ENCODE results near the gene OXLD1.
"Not testable (repeated sequence)": the region's sequence is repeated elsewhere in the genome, so short reads cannot be mapped to it uniquely, and the experiment has no call there.

OXLD1 gene

DNA sequence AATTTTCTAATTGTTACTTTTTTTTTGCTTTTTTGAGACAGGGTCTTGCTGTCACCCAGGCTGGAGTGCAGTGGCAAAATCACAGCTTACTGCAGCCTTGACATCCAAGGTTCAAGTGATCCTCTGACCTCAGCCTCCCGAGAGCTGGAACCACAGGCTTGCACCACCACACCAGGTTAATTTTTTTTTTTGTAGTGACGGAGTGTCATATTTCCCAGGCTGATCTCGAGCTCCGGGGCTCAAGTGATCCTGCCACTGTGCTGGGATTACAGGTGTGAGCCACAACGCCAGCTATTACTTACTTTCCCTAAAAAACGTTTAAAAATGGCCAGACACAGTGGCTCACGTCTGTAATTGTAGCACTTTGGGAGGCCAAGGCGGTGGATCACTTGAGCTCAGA is 36.1 kb downstream of the OXLD1 start:
- no peak for DNase-seq (ENCODE audit: extremely low spot score)
- TF ChIP-seq FOXK2 (IDR thresholded peaks at IDR 0.05) (no peak), TARDBP (IDR thresholded peaks at IDR 0.05) (no peak), HDGF (IDR thresholded peaks at IDR 0.05; ENCODE audit: borderline replicate concordance) (no peak), FOXM1 (IDR thresholded peaks at IDR 0.05; ENCODE audit: borderline replicate concordance) (no peak), CTBP1 (IDR thresholded peaks at IDR 0.05; ENCODE audit: borderline replicate concordance) (no peak), L3MBTL2 (conservative IDR thresholded peaks at IDR 0.05) (no peak), ZNF384 (IDR thresholded peaks at IDR 0.05) (no peak), PKNOX1 (IDR thresholded peaks at IDR 0.05) (no peak), LEF1 (IDR thresholded peaks at IDR 0.05; ENCODE audit: borderline replicate concordance) (no peak)
- ChIA-PET POLR2A (no interaction called here), CTCF (interaction anchor here (0.6 kb wide), 1 partner anchor 34 kb away, joined by 5 read pairs; no protein-coding TSS in a partner anchor)

- ChIA-PET CTCF (no interaction called here), POLR2A (interaction anchor here (1.3 kb wide), 1 partner anchor 55 kb away, joined by 3 read pairs; no protein-coding TSS in a partner anchor)
- TF ChIP-seq SP1 (IDR thresholded peaks at IDR 0.05) (no peak), SUZ12 (IDR thresholded peaks at IDR 0.05) (no peak), FOXM1 (IDR thresholded peaks at IDR 0.05; ENCODE audit: borderline replicate concordance) (no peak), NFRKB (IDR thresholded peaks at IDR 0.05) (no peak), L3MBTL2 (conservative IDR thresholded peaks at IDR 0.05) (no peak), LEF1 (IDR thresholded peaks at IDR 0.05; ENCODE audit: borderline replicate concordance) (no peak), ZNF384 (IDR thresholded peaks at IDR 0.05) (no peak), ARNT (IDR thresholded peaks at IDR 0.05) (no peak), BHLHE40 (IDR thresholded peaks at IDR 0.05; ENCODE audit: borderline replicate concordance) (no peak), TARDBP (IDR thresholded peaks at IDR 0.05) (no peak), ELF4 (IDR thresholded peaks at IDR 0.05) (no peak), CTBP1 (IDR thresholded peaks at IDR 0.05; ENCODE audit: borderline replicate concordance) (no peak), HDGF (IDR thresholded peaks at IDR 0.05; ENCODE audit: borderline replicate concordance) (no peak), FOXA1 (IDR thresholded peaks at IDR 0.05) (no peak), PKNOX1 (IDR thresholded peaks at IDR 0.05) (no peak)
- no peak for DNase-seq (ENCODE audit: extremely low spot score)
Observed at GRCh38 chr17:81621494-81622130, 44.8 kb downstream of the OXLD1 start.

GRCh38 chr17:81618307-81618706 is 48.1 kb downstream of the OXLD1 start:
- POLR2A ChIA-PET, CTCF ChIA-PET: not testable (repeated sequence)

DNA sequence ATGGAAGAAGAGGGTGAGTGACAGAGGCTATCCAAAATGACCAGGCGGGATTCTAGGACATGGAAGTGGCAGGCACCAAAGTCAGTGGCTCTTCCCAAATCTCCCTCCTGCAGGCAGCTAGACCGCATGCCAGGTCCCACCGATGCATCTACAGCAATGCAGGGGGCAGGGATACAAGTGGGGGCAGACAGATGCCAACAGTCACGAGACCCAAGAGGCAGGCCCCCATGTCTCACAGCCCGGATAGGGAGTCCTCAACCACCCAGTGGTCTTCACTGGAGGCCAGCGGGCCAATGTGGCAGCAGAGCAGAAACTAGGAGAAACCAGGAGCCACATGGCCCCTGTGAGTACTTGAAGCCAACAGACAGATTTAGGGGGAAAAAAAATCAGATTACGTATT is 49.5 kb downstream of the OXLD1 start:
- ChIA-PET POLR2A (no interaction called here), CTCF (no interaction called here)
- no peak for TF ChIP-seq ELF4 (IDR thresholded peaks at IDR 0.05)
- no peak for TF ChIP-seq FOXK2 (IDR thresholded peaks at IDR 0.05)
- TF ChIP-seq LEF1 (IDR thresholded peaks at IDR 0.05; ENCODE audit: borderline replicate concordance), result no peak
- no peak for TF ChIP-seq FOXA1 (IDR thresholded peaks at IDR 0.05)
- no peak for TF ChIP-seq SUZ12 (IDR thresholded peaks at IDR 0.05)
- TF ChIP-seq ZNF384 (IDR thresholded peaks at IDR 0.05), result no peak
- TF ChIP-seq FOXM1 (IDR thresholded peaks at IDR 0.05; ENCODE audit: borderline replicate concordance), result no peak
- TF ChIP-seq HDGF (IDR thresholded peaks at IDR 0.05; ENCODE audit: borderline replicate concordance), result no peak
- TF ChIP-seq NFRKB (IDR thresholded peaks at IDR 0.05), result no peak
- no peak for TF ChIP-seq TARDBP (IDR thresholded peaks at IDR 0.05)
- no peak for TF ChIP-seq ARNT (IDR thresholded peaks at IDR 0.05)
- no peak for TF ChIP-seq CTBP1 (IDR thresholded peaks at IDR 0.05; ENCODE audit: borderline replicate concordance)
- DNase-seq (ENCODE audit: extremely low spot score), result no peak

More at GRCh38 chr17:81618307-81618706, 48.1 kb downstream of the OXLD1 start:
- not testable (repeated sequence) for DNase-seq (ENCODE audit: extremely low spot score)

DNA sequence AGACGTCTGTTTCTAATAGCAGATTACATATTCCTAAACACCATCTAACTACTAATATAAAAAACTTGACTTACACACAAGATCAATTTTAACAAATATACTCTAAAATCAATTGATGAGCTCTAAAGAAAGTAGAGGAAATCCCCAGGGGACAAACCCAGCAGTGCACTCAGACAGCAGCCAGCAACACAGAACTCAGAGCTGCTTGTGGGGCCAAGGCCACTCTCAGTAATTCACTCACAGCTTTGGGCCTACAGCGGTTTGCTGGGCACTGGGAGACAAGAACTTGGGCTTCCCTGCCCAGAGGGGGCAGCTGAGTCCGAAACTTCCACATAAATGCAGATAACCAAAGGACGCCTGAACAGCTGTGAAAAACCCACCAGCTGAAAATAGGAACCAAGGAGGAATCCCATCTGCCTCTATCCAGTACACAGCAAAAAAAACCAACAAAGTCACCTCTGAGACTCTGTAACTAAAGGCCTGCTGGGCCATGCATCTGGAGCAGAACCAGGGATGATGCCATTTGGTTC is 50.9 kb downstream of the OXLD1 start:
- ChIA-PET CTCF (no interaction called here), POLR2A (no interaction called here)
- TF ChIP-seq ELF4 (IDR thresholded peaks at IDR 0.05), result no peak
- TF ChIP-seq L3MBTL2 (conservative IDR thresholded peaks at IDR 0.05), result no peak
- DNase-seq (ENCODE audit: extremely low spot score), result no peak

Measured in HEK293T (cell line).